Fibroblast of skin of right biceps (primary cell): ENCODE measurements around the gene MAP2K5.

Experiments
- DNase-seq: peaks from one replicate; pipeline ENCODE4 v3.0.0-alpha.2; 2013

MAP2K5 gene

GRCh38 chr15:67731112-67731721 is 188.7 kb downstream of the MAP2K5 start:
- DNase-seq = no peak

DNA sequence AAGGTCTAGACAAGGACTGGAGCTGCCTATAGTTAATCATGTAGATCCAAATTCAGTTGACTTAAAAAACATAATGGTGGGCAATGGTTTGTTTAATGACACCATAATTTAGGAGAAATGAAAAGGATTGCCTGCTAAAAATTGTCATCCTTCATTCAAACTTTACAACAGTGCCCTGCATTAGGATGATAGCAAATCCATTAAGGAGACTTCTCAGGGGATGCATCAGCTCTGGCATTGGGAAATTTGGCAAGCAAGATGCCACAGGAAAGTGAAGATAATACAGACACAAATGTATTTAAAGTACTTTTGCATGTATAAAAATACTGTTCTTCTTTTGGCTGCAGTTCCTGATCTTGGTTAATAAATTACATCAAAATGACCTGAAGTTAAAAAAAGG is 189.7 kb downstream of the MAP2K5 start:
- DNase-seq = no peak

- no peak for DNase-seq
Measured at GRCh38 chr15:67732671-67733374, 190.3 kb downstream of the MAP2K5 start.

DNA sequence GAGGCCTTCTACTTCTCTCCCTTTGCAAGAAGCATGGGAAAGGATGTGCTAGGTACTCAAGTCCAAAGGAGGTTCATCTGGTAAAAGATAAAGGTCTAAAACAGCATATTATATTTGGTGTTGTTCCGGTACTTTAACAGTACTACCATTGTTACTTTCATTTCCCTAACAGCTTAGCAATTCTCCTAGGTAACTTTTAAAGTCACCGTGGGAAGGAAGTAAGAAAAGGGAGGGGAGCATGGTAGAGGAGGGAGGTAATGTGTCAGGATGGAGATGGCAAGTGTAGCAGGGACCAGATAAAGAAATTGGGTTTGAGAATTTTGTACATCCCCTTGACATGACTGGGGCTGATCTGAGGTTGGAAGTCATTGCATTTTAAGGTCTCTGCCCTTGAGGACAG is 193.4 kb downstream of the MAP2K5 start:
- DNase-seq = no peak

DNA sequence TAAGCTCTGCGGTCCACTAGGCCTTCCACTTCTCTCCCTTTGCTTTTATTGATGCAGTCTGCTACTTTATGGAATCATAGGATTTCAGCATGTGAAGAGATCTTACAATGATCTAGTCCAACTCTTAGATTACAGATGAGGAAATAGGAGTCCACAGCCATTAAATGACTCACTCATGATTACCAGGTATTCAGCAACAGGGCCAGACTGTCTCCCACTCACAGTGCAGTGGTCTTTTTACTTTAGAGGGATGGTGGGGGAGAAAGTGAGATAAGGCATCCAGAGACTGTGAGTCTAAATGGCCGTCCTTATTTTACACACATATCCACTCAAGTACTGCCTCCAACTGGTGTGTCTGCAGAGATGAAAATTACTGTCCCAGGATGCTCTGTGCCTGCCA is 194.3 kb downstream of the MAP2K5 start:
- peak; percentile 13 for DNase-seq

GRCh38 chr15:67738056-67738455 is 195.6 kb downstream of the MAP2K5 start:
- DNase-seq = no peak

GRCh38 chr15:67740405-67740804 is 197.9 kb downstream of the MAP2K5 start:
- no peak for DNase-seq

DNA sequence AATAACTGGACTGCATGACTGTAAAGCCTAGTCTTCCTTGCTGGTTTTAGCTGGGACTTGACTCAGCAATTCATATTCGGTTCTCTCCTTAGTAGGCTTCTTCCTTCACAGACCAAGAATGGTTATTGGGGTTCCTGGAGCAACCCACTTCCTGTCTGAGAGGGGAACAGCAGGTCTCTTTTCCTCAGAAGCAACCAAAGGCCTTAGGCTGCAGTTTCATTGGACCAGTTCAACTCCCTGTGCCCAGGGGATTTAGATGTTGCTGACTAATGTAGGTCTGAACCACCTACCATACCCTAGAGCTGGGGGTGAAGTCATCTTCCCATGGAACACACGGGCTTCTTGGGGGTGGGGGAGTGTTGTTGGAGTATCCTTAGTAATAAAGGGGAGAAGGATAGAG is 198.8 kb downstream of the MAP2K5 start:
- peak; percentile 63 for DNase-seq

- no peak for DNase-seq
Measured at GRCh38 chr15:67743558-67743957, 201.1 kb downstream of the MAP2K5 start.

DNA sequence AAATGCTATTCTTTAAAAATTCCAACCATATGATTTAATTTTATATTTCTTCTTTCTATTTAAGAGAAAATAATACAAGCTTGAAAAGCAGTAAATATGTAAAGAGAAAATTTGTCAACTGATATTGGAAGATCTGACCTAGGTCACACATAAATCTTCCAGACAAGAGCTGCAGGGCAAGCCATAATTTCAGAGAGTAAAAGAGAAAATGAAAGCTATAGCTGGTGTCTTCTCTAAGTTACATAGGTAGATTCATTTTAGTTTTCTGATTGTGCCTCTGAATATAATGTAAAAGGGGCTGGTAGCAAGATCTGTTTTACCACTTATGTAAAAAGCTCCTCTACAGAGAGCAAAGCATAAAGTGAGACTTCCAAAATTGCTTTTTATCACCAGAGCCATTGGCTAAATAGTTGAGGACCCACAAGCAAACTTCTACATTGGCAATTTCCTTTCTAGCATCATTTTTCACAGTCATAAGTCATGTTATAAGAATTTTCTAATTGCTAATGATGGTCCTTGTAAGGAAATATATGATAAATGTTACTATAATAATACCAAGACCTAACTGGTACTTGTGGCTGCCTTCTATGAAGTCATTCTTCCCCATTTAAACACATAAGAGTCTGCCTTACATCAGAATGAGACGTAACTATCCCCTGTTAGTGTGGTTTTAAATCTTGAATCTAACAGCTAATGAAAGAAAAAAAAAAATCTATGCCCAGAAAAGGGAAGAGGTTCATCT is 202.0 kb downstream of the MAP2K5 start:
- peak; percentile 75 for DNase-seq

- DNase-seq = peak; percentile 27
Measured at GRCh38 chr15:67745073-67746006, 202.8 kb downstream of the MAP2K5 start.

DNA sequence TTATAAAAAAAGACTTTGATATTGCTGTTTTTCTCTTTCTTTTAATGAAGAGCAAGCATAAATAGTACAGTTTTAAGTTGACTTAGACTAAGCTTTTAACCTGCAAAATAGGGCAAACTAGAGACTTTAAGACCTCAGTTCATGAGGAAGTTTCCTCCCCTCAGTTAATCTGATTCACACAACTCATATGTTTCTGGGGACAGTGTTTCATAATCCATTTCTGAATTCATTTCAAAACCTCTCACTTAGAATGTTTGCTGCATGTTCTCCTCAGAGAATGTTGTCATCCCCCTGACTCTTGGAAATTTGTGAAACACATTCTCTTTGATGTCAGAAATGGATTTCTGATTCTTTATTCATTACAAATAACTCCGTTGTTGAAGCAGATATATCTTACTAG is 203.5 kb downstream of the MAP2K5 start:
- DNase-seq = peak; percentile 62

- no peak for DNase-seq
Measured at GRCh38 chr15:67746450-67746849, 203.9 kb downstream of the MAP2K5 start.

DNA sequence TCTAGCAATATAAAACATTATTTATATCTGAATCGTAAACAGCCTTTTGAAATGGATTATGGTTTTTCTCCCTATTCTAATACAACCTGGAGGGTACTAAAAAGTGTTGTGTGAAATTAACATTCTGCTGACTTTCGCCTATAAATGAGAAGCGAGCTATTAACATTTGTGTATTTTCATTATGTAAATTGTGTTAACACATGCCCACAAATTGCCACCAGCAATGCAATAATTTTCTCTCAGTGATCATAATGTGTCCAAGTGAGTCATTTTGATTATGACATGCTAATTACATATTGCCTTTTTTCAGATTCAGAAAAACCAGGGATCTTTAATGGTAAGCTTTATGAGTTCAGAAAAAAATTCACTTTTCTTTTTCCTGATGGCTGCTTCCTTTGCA is 205.4 kb downstream of the MAP2K5 start:
- DNase-seq = no peak

- DNase-seq = no peak
Measured at GRCh38 chr15:67750371-67750770, 207.9 kb downstream of the MAP2K5 start.

- DNase-seq = no peak
Measured at GRCh38 chr15:67753891-67754290, 211.4 kb downstream of the MAP2K5 start.

DNA sequence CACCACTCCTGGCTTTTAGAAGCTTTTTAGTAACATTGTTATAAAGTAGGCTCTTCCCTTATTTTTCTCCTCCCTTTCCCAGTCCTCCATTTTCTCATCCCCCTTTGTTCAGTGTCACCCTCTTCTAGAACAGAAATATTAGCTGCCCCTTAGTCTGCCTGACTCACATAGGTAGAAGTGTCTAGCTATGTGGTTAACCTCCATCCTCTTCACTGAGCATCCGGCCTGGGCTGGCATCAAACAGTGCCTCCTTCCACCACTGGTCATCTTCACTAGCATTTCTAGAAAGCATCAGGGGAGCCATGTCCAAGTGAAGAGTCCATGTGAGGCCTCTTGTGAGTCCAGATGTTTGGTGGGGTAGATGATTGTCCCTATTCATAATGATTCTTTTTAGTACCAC is 212.8 kb downstream of the MAP2K5 start:
- no peak for DNase-seq

GRCh38 chr15:67755936-67756335 is 213.4 kb downstream of the MAP2K5 start:
- no peak for DNase-seq

GRCh38 chr15:67758619-67759300 is 216.3 kb downstream of the MAP2K5 start:
- peak; percentile 21 for DNase-seq

- no peak for DNase-seq
Measured at GRCh38 chr15:67760901-67761300, 218.4 kb downstream of the MAP2K5 start.

- DNase-seq = no peak
Measured at GRCh38 chr15:67761343-67761742, 218.8 kb downstream of the MAP2K5 start.

DNA sequence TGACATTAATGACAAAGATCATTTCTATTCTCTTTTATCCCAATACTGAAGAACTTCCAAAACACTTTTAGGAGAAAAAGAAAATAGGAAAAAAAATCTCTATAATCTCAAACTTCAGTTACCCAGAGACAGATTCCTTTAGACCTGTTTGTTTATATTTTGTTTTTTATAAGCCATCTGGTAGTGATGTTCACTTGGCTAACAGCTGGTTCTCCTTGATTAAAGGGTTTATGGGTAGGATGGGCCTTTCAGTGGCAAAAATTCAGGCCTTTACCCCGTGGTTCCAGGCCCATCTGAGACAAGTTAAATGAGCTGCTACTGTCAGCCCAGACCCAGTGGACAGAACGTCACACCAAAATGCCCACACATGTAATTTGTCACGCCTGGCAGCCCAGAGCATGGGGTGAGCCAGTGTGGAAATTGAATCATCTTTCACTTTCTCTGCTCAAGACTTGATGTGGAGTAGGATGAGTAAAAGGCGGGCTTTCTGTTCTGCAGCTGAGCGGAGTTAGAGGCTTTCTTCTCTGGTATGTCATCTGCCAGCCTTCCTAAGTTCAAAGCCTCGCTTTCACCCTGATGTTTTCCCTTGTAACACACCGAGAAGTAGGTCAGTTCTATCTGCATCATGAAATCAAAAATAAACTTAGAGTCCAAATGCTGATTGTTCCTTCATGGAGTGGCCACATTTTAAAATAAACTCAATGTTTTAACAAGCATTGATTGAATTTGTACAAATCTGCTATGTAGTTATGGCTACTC is 220.3 kb downstream of the MAP2K5 start:
- peak; percentile 21 for DNase-seq
